NB4 (cell line): ENCODE results near the gene ACTL9.
"Not testable (repeated sequence)": the region's sequence is repeated elsewhere in the genome, so short reads cannot be mapped to it uniquely, and the experiment has no call there.

ENCODE experiments used
- DNase-seq: peaks from one replicate; pipeline ENCODE4 v3.0.0; 2010; ENCODE audit warnings: low read depth
- H3K4me3 ChIP-seq: one replicate; pipeline ENCODE4 v1.5.1; 2011; ENCODE audit warnings: mild to moderate bottlenecking, low read depth, low read length, moderate library complexity
- CTCF ChIP-seq: IDR thresholded peaks from one replicate; pipeline ENCODE4 v1.5.1; 2012; ENCODE audit warnings: low read depth, low read length
- MAX ChIP-seq: IDR thresholded peaks from 2 replicates; pipeline ENCODE4 v1.6.1; 2011; ENCODE audit warnings: low read depth, low read length
- MYC ChIP-seq: IDR thresholded peaks from 2 replicates; pipeline ENCODE4 v1.6.1; 2011; ENCODE audit warnings: low read depth, low read length
- POLR2A ChIP-seq: IDR thresholded peaks from 2 replicates; pipeline ENCODE4 v1.6.1; 2011; ENCODE audit warnings: mild to moderate bottlenecking; ENCODE audit not compliant: insufficient read length; ENCODE audit errors: extremely low read depth

Gene ACTL9, protein sequence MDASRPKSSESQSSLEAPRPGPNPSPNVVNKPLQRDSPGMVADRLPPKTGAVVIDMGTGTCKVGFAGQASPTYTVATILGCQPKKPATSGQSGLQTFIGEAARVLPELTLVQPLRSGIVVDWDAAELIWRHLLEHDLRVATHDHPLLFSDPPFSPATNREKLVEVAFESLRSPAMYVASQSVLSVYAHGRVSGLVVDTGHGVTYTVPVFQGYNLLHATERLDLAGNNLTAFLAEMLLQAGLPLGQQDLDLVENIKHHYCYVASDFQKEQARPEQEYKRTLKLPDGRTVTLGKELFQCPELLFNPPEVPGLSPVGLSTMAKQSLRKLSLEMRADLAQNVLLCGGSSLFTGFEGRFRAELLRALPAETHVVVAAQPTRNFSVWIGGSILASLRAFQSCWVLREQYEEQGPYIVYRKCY

DNA sequence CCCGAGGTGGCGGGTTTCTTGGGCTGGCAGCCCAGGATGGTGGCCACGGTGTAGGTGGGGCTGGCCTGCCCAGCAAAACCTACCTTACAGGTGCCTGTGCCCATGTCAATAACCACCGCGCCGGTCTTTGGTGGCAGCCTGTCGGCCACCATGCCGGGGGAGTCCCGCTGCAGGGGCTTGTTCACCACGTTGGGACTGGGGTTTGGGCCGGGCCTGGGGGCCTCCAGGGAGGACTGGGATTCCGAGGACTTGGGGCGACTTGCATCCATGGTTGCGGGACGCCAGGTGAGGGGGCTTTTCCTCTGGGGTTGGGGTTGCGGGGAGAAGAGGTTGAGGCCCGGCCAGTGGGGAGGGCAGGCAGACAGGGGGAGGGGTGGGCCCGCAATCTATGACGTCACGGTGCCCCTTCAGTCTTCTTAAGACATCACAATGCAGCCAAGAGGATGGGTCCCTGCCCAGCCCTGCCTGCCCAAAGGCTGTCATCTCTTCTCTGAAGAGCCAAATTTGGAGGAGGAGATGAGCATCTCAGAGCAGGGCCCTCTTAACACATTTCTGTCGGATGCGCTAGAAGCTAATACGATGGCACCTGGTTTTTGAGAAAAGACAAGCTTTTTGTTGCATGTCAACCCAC, at the start of gene ACTL9:
Gene ACTL9, minus strand, starts transcription at position 363 of the 631 bp plus-strand sequence. Its CDS starts 94 bp downstream, at position 269.
- peak; percentile 30 for TF ChIP-seq POLR2A
- no peak for TF ChIP-seq MAX
- no peak for DNase-seq
- H3K4me3 ChIP-seq, result no peak within 1 kb of the TSS

DNA sequence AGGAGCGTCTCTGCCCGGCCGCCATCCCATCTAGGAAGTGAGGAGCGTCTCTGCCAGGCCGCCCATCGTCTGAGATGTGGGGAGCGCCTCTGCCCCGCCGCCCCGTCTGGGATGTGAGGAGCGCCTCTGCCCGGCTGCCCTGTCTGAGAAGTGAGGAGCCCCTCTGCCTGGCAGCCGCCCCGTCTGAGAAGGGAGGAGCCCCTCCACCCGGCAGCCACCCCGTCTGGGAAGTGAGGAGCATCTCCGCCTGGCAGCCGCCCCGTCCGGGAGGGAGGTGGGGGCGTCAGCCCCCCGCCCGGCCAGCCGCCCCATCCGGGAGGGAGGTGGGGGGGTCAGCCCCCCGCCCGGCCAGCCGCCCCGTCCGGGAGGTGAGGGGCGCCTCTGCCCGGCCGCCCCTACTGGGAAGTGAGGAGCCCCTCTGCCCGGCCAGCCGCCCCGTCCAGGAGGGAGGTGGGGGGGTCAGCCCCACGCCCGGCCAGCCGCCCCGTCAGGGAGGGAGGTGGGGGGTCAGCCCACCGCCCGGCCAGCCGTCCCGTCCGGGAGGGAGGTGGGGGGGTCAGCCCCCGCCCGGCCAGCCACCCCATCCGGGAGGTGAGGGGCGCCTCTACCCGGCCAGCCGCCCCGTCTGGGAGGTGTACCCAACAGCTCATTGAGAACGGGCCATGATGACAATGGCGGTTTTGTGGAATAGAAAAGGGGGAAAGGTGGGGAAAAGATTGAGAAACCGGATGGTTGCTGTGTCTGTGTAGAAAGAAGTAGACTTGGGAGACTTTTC, 40.9 kb upstream of the ACTL9 start:
- not testable (repeated sequence) for DNase-seq, H3K4me3 ChIP-seq

DNA sequence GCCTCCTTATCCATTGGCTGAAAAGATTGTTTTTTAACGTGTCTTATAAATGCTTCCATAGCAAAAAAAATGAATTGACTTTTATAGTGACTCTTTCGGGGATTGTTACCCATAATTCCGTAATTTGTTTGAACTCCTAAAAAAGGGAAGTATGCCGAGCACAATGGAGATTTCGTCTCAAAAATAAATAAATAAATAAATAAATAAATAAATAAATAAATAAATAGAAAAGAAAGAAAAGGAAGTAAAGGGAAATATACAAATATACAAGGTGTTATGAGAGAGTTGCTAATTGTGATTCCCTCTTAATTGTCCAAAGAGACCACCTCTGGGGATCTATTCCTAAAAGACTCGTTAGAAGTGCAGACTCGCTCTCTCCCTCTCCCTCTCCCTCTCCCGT, 39.8 kb upstream of the ACTL9 start:
- DNase-seq, result no peak
- TF ChIP-seq MYC, result no peak
- no peak for TF ChIP-seq POLR2A
- no peak for TF ChIP-seq CTCF
- TF ChIP-seq MAX, result no peak
- H3K4me3 ChIP-seq, result no peak overlapping the region

- peak; percentile 63 for DNase-seq
- TF ChIP-seq MAX (peak; percentile 95), MYC (peak; percentile 69; the same call in 1 of the 2 replicates), POLR2A (no peak)
- H3K4me3 ChIP-seq, result no peak overlapping the region
Measured at GRCh38 chr19:8731428-8732169, 33.0 kb upstream of the ACTL9 start.

DNA sequence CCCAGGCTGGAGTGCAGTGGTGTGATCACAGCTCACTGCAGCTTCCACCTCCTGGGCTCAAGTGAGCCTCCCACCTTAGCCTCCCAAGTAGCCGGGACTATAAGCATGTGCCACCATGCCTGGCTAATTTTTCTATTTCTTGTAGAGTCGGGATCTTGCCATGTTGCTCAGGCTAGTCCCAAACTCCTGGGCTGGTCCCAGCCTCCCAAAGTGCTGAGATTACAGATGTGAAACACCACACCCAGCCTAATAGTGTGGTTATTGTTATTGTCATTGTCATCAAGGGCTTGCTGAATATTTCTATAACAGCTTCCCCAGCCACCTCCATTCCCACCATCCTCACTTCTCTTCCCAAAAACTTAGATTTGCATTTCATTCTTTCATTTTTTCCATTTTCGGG, 25.7 kb upstream of the ACTL9 start:
- H3K4me3 ChIP-seq, result no peak overlapping the region
- DNase-seq, result no peak
- TF ChIP-seq CTCF, result no peak
- TF ChIP-seq MYC, result no peak
- TF ChIP-seq MAX, result no peak
- TF ChIP-seq POLR2A, result no peak

GRCh38 chr19:8722032-8722431, 23.4 kb upstream of the ACTL9 start:
- H3K4me3 ChIP-seq, result no peak overlapping the region
- no peak for DNase-seq
- TF ChIP-seq MYC (no peak), MAX (no peak), POLR2A (no peak), CTCF (no peak)

GRCh38 chr19:8721334-8721733, 22.7 kb upstream of the ACTL9 start, which contains the start of gene OR2Z1:
TSS of gene OR2Z1 (plus strand) at chr19:8721634. CDS start at chr19:8731029, 9,395 bp downstream.
- no peak within 1 kb of the TSS for H3K4me3 ChIP-seq
- DNase-seq, result no peak
- no peak for TF ChIP-seq MAX
- TF ChIP-seq POLR2A, result no peak
- no peak for TF ChIP-seq MYC
- TF ChIP-seq CTCF, result no peak

- H3K4me3 ChIP-seq, result not testable (repeated sequence)
- DNase-seq, result peak; percentile 59
Measured at GRCh38 chr19:8710337-8710736, 11.7 kb upstream of the ACTL9 start.
